ENCODE measurements around the gene WWOX.

The WWOX gene

DNA sequence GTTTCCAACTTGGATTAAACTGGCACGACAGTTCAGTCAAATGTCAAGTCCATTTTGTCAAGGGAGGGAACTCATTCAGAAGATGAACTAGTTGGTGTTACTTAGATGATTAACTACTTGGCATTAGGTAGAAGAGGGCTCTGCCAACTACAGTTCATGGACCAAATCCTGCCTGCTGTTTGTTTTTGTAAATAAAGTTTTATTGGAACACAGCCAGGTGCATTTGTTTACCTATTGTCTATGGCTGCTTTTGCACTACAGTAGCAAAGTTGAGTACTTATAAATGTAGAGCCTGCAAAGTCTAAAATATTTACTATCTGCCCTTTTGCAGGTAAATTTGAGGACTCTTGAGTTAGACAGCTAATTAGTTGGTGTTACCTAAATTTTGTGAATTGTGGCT lies 1091.1 kb downstream of the WWOX start:
- H3K4me2 ChIP-seq, result no peak overlapping the region
- H3K9ac ChIP-seq, result no peak overlapping the region
- H3K4me3 ChIP-seq (IDR thresholded peaks at IDR 0.05; ENCODE audit: insufficient read depth, low read depth, low read length), result no peak overlapping the region
- no peak overlapping the region for H3K27ac ChIP-seq
- H2AFZ ChIP-seq (ENCODE audit: low read depth), result no peak overlapping the region
- H3K27me3 ChIP-seq (ENCODE audit: insufficient read depth, low read depth), result no peaks in the 10 kb centered on the region
- H3K79me2 ChIP-seq (ENCODE audit: insufficient read depth, low read depth), result no peaks in the 10 kb centered on the region
- TF ChIP-seq, protein P1, sequence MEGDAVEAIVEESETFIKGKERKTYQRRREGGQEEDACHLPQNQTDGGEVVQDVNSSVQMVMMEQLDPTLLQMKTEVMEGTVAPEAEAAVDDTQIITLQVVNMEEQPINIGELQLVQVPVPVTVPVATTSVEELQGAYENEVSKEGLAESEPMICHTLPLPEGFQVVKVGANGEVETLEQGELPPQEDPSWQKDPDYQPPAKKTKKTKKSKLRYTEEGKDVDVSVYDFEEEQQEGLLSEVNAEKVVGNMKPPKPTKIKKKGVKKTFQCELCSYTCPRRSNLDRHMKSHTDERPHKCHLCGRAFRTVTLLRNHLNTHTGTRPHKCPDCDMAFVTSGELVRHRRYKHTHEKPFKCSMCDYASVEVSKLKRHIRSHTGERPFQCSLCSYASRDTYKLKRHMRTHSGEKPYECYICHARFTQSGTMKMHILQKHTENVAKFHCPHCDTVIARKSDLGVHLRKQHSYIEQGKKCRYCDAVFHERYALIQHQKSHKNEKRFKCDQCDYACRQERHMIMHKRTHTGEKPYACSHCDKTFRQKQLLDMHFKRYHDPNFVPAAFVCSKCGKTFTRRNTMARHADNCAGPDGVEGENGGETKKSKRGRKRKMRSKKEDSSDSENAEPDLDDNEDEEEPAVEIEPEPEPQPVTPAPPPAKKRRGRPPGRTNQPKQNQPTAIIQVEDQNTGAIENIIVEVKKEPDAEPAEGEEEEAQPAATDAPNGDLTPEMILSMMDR (conservative IDR thresholded peaks at IDR 0.05; ENCODE audit: low read depth, low read length), result no peak
- no peaks in the 10 kb centered on the region for H3K4me1 ChIP-seq (ENCODE audit: low read depth, poor library complexity, severe bottlenecking)
- no peaks in the 10 kb centered on the region for H4K20me1 ChIP-seq (ENCODE audit: insufficient read depth)
- no peaks in the 10 kb centered on the region for H3K36me3 ChIP-seq (ENCODE audit: insufficient read depth)

- H3K36me3 ChIP-seq (ENCODE audit: insufficient read depth), result no peaks in the 10 kb centered on the region
- no peaks in the 10 kb centered on the region for H4K20me1 ChIP-seq (ENCODE audit: insufficient read depth)
- no peak overlapping the region for H2AFZ ChIP-seq (ENCODE audit: low read depth)
- no peaks in the 10 kb centered on the region for H3K79me2 ChIP-seq (ENCODE audit: insufficient read depth, low read depth)
- TF ChIP-seq, protein P1 (conservative IDR thresholded peaks at IDR 0.05; ENCODE audit: low read depth, low read length), result no peak
- H3K4me2 ChIP-seq, result no peak overlapping the region
- H3K4me1 ChIP-seq (ENCODE audit: low read depth, poor library complexity, severe bottlenecking), result no peaks in the 10 kb centered on the region
- H3K9ac ChIP-seq, result no peak overlapping the region
- H3K27me3 ChIP-seq (ENCODE audit: insufficient read depth, low read depth), result no peaks in the 10 kb centered on the region
- H3K4me3 ChIP-seq (IDR thresholded peaks at IDR 0.05; ENCODE audit: insufficient read depth, low read depth, low read length), result no peak overlapping the region
- no peak overlapping the region for H3K27ac ChIP-seq
Observed at GRCh38 chr16:79191933-79192332, 1092.5 kb downstream of the WWOX start.

DNA sequence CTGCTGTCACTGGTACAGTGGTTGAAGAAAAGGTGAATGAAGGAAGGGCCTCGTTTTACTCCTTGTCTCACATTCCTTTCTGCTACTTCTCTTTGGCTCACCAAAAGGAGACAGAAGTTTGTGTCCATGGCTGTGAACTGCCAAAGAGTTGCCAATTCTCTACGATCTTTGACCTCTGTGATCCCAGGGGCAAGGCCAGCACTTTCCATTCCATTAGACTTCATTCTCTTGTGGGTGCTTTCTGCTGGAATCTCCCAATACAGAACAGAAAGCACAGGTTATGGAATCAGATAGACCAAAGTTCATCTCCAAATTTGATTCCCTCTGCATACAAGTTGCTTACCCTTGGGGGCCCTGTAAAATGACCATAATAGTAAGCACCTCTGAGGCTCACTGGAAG lies 1093.5 kb downstream of the WWOX start:
- H3K27ac ChIP-seq, result no peak overlapping the region
- H3K4me2 ChIP-seq, result no peak overlapping the region
- H3K4me3 ChIP-seq (IDR thresholded peaks at IDR 0.05; ENCODE audit: insufficient read depth, low read depth, low read length), result no peak overlapping the region
- no peak overlapping the region for H3K9ac ChIP-seq
- H3K27me3 ChIP-seq (ENCODE audit: insufficient read depth, low read depth), result no peaks in the 10 kb centered on the region
- H3K4me1 ChIP-seq (ENCODE audit: low read depth, poor library complexity, severe bottlenecking), result no peaks in the 10 kb centered on the region
- H4K20me1 ChIP-seq (ENCODE audit: insufficient read depth), result no peaks in the 10 kb centered on the region
- no peak overlapping the region for H2AFZ ChIP-seq (ENCODE audit: low read depth)
- H3K36me3 ChIP-seq (ENCODE audit: insufficient read depth), result no peaks in the 10 kb centered on the region
- TF ChIP-seq, protein P1 (conservative IDR thresholded peaks at IDR 0.05; ENCODE audit: low read depth, low read length), result no peak
- no peaks in the 10 kb centered on the region for H3K79me2 ChIP-seq (ENCODE audit: insufficient read depth, low read depth)

- no peak overlapping the region for H3K27ac ChIP-seq
- H3K9ac ChIP-seq, result no peak overlapping the region
- H2AFZ ChIP-seq (ENCODE audit: low read depth), result no peak overlapping the region
- H3K79me2 ChIP-seq (ENCODE audit: insufficient read depth, low read depth), result no peaks in the 10 kb centered on the region
- H3K27me3 ChIP-seq (ENCODE audit: insufficient read depth, low read depth), result no peaks in the 10 kb centered on the region
- no peaks in the 10 kb centered on the region for H3K4me1 ChIP-seq (ENCODE audit: low read depth, poor library complexity, severe bottlenecking)
- no peaks in the 10 kb centered on the region for H4K20me1 ChIP-seq (ENCODE audit: insufficient read depth)
- H3K4me3 ChIP-seq (IDR thresholded peaks at IDR 0.05; ENCODE audit: insufficient read depth, low read depth, low read length), result no peak overlapping the region
- no peaks in the 10 kb centered on the region for H3K36me3 ChIP-seq (ENCODE audit: insufficient read depth)
- TF ChIP-seq, protein P1 (conservative IDR thresholded peaks at IDR 0.05; ENCODE audit: low read depth, low read length), result no peak
- no peak overlapping the region for H3K4me2 ChIP-seq
Observed at GRCh38 chr16:79194291-79194690, 1094.8 kb downstream of the WWOX start.

Data from KMS-11 (cell line).